SH-SY5Y (cell line): ENCODE results near the gene RHBDD1.

Experiments
- GATA2 ChIP-seq: IDR thresholded peaks from 2 replicates; pipeline ENCODE4 v1.6.1; 2011; ENCODE audit warnings: mild to moderate bottlenecking, low read depth, low read length
- GATA3 ChIP-seq: IDR thresholded peaks from 2 replicates; pipeline ENCODE4 v1.6.1; 2011; ENCODE audit warnings: low read depth, mild to moderate bottlenecking, low read length, moderate library complexity

RHBDD1 gene

GRCh38 chr2:226796012-226796839, 39.6 kb upstream of the RHBDD1 start:
- TF ChIP-seq GATA2 = no peak
- no peak for TF ChIP-seq GATA3

DNA sequence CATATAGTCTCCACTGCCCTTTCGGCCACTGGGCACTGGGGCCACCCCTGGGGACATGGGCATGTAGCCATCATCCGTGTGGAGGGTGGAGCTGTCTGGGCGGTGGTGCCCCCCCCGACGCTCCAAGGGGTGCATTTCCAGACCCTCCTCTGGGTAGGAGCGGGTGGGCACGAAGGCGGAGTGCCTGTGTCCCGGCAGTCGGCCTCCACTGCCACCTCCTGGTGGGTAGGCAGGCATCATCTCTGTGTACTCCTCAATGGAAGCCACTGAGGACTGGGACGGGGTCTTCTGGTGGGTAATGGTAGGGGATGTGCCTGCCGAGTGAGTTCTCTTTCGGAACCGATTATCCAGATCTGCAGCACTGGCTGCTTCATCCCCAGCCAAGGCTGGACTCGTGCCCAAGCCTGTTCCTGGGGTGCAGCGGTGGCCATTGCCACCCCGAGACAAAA, 39.0 kb upstream of the RHBDD1 start:
- TF ChIP-seq GATA3 (no peak), GATA2 (no peak)

GRCh38 chr2:226797289-226797988, 38.4 kb upstream of the RHBDD1 start:
- no peak for TF ChIP-seq GATA3
- no peak for TF ChIP-seq GATA2

DNA sequence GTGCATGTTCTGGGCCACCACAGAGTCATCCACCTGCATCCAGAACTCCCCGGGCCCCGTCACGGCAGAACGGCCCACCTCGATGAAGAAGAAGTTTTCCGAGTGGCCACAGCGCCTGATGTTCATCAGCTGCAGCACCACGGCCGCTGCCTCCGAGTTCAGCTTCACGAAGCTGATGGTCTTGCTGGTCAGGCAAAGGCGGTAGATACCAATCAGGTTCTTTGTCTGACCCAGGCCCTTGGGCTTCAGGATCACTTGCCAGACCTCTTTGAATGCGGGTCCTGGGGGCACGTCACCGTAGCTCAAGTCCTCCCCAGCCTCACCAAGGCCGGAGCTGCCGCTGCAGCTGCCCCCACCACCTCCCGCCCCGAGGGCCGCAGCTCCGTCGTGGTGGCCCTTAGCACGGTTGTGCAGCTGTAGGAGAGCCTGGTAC, 37.8 kb upstream of the RHBDD1 start:
- TF ChIP-seq GATA2 = no peak
- TF ChIP-seq GATA3 = no peak

DNA sequence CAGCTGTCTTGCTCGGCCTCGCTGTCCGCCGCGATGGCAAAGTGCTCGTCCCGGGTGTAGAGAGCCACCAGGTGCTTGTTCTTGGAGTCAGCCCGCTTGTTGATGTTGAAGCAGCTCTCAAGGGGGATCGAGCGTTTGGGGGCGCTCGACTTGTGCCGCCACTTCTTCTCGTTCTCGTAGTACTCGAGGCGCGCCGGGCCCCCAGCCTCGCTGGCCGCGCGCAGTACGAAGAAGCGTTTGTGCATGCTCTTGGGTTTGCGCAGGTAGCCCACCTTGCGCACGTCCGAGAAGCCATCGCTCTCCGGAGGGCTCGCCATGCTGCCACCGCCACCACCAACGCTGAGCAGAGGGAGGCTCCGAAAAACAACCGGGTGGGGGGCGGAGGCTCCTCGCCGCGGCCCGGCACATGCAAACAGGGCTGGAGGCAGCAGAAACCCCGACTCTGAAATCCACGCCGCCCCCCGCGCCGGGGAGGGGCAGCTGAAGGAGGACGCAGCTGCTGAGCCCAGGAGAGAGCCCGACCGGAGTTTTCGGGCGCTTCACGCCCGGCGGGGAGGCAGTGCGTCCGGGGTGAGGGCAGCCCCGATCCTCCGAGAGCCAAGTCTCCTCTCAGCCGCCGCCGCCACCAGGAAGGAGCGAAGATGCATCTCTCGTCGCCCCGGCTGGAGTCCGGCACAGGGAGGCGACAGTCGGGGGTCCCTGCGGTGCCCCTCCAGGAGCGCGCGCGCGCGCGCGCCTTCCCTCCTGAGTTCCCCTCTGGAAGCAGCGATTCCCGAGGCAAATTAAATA, 37.2 kb upstream of the RHBDD1 start:
- TF ChIP-seq GATA2 = no peak
- no peak for TF ChIP-seq GATA3

DNA sequence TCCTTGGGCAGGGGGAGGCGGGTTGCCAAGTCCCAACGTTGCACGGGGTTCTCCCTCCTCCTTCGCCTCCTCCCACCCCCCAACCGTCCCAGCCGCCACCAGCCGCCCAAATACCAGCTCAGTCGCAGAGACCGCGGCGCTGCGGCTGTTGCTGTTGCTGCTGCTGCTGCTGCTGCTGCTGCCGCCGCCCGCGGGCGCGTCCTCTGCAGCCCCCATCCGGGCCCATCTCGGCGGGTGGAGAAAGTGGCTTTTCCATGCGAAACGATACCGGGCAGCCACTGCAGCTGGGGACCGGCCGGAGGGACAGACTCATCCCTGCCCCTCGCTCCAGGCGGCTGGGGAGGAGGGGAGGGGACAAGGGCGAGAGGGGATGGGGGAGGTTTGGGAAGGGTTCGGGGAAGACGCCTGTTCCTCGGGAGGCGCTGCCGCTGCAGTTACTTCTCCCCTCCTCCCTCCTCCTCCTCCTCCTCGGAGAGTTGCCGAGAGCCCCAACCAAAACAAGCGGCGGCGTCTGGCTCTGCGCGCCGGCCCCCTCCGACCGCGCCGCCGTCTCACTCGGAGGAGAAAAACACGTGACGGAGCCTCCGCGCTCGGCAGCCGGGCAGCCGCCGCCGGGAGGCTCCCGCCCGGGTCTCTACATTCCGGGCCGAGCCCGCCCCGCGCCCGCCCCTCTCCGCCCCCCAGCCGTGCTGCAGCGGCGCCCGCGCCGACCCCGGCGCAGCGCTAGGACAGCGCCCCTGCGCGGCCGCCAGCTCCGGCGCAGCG, 36.5 kb upstream of the RHBDD1 start, which contains the start of gene IRS1:
Gene IRS1, minus strand, starts transcription at position 610 of the 765 bp plus-strand sequence. CDS start 1,082 bp downstream, outside the sequence.
- TF ChIP-seq GATA2 (no peak), GATA3 (no peak)

DNA sequence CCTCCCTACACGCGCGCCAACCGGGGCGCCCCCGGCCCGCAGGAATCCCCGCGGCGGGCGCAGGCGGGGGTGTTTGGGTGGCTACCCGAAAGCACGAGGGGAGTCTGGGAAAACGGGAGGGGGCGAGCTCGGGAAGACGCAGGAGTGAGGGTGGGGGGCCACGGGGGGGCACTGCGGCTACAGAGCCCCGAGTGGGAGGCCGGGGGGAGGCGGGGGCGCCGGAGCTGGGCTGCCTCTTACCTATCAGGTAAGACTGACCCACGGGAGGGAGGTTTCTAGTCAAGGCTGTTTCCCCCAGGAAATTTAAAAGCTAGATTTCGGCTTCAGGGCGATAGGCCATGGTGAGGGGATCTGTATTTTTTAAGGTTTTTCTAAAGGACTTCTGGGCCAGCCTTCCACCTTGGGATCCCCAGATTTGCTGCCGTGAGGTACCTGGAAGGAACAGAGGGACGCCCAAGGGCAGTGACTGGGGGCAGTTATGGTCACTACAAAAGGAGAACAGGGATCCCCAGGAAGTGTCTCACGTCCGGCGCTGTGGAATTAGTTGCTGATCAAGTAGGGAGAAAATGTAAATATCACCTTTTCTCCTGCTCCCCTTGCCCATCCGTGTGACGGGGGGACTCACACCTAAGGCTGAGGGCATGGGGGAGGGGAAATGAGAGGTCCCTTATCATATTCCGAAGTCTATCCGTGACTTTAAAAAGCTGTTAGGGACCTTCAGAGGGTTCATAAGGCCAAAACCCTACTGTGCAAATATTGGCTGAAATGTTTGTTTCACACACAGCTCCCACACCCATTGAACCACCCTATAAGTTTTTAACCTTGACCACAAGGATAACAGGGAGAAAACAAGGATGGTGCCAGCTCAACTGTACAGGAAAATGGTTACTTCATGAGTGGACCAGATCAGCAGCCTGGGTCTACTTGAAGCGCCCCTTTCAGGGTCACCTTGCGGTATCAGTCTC, 35.6 kb upstream of the RHBDD1 start:
- TF ChIP-seq GATA2 (no peak), GATA3 (no peak)

- TF ChIP-seq GATA2 (no peak), GATA3 (no peak)
Observed at GRCh38 chr2:226800941-226801784, 34.7 kb upstream of the RHBDD1 start.

GRCh38 chr2:226802573-226802972, 33.3 kb upstream of the RHBDD1 start:
- TF ChIP-seq GATA2 = no peak
- no peak for TF ChIP-seq GATA3

DNA sequence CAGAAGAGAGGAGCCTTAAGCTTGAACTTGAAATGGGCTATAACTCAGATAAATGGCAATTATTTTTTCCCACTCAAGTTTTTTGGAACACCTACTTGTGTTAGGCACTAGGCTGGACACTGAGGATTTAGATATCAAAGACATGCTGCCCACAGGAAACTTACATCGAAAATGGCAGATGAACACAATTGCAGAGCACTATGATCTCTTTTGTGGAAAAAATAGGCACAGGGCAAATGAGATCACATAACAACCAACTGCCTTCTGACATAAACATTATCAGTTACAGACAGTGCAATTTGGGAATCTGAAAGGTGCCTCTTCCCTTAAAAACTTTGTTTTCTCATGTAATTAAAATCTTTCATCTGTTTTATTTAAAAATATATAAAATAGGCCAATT, 32.4 kb upstream of the RHBDD1 start:
- no peak for TF ChIP-seq GATA3
- TF ChIP-seq GATA2 = no peak

DNA sequence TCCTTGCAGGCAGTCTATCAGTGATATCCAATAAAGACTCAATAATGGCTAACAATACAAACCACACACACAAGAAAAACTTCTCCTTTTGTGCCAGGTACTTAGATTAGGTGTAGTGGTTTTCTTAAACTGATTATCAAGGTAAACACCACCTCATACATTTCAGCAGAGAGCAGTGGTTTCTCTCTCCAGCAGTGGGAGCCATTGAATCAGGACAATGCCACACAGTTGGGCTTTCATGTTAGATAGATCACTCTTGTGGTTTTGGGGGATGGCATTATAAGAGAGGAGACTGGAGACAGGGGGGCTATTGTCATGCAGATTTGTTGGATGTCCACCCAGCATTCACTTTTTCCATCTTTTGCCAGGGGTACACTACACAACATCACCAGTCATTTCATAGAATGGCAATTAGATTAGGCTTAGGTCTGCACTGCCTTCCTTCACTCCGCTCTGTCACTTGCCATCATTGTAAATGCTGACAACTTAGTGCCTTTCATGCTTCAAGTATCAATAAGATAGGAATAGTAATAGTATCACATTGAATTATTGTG, 22.6 kb upstream of the RHBDD1 start:
- TF ChIP-seq GATA2 (no peak), GATA3 (no peak)

GRCh38 chr2:226818930-226819329, 16.9 kb upstream of the RHBDD1 start:
- no peak for TF ChIP-seq GATA2
